ENCODE data around the gene TMEM116. TPM values are rescaled to one million over a fixed set of nuclear protein-coding genes. Genes with fewer than 3 reads are reported as not detected.

Gene TMEM116
- total RNA-seq, 4 donors from 2014 or later: 3.5 to 8.4 (median 7.5) TPM

DNA sequence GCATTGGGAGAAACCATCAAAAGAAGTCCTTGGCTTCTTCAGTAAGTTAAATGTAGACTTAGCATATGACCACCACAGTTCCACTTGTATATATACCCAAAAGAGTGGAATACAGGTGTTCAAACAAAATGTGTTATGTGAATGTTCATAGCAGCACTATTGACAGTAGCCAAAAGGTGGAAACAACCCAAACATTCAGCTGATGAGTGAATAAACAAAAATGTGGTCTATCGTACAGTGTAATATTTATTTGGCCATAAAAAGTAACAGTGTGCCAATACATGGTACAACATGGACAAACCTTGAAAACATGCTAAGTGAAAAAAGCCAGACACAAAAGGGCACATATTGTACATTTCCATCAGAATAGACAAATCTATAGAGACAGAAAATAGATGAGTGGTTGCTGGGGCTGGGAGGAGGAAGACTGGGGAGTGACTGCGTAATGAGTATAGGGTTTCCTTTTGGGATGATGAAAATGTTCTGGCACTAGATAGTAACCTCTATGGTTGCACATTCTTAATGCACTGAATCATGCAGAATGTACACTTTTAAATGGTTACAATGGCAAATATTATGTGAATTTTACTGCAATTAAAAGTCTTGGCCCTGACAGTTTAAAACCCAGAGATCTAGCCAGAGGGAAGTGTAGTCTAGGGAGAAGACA, 5.7 kb upstream of the TMEM116 start:
- DNase-seq (ENCODE audit: extremely low spot score): no peak
- no peak overlapping the region for H3K27ac ChIP-seq (replicated peaks in 1 of 4)
- H3K9me3 ChIP-seq: no peaks in the 10 kb centered on the region
- 78% methylated on average over 2 of the region's 2 CpGs for WGBS
- no peaks in the 10 kb centered on the region for H3K27me3 ChIP-seq
- no peak overlapping the region for H3K4me3 ChIP-seq
- peaks cover 16 to 67% (median 51%) of the 10 kb centered on the region in 4 donors for H3K36me3 ChIP-seq
- TF ChIP-seq EP300 (IDR thresholded peaks at IDR 0.05) (no peak), POLR2AphosphoS5 (IDR thresholded peaks at IDR 0.05) (no peak), POLR2A (IDR thresholded peaks at IDR 0.05; ENCODE audit: low read depth) (no peak)
- TF ChIP-seq, protein P1, sequence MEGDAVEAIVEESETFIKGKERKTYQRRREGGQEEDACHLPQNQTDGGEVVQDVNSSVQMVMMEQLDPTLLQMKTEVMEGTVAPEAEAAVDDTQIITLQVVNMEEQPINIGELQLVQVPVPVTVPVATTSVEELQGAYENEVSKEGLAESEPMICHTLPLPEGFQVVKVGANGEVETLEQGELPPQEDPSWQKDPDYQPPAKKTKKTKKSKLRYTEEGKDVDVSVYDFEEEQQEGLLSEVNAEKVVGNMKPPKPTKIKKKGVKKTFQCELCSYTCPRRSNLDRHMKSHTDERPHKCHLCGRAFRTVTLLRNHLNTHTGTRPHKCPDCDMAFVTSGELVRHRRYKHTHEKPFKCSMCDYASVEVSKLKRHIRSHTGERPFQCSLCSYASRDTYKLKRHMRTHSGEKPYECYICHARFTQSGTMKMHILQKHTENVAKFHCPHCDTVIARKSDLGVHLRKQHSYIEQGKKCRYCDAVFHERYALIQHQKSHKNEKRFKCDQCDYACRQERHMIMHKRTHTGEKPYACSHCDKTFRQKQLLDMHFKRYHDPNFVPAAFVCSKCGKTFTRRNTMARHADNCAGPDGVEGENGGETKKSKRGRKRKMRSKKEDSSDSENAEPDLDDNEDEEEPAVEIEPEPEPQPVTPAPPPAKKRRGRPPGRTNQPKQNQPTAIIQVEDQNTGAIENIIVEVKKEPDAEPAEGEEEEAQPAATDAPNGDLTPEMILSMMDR (IDR thresholded peaks at IDR 0.05): no peak
- H3K4me1 ChIP-seq: peaks cover 12 to 43% (median 19%) of the 10 kb centered on the region in 4 donors
- intact Hi-C loops (cut with DNase I): no loop called here

DNA sequence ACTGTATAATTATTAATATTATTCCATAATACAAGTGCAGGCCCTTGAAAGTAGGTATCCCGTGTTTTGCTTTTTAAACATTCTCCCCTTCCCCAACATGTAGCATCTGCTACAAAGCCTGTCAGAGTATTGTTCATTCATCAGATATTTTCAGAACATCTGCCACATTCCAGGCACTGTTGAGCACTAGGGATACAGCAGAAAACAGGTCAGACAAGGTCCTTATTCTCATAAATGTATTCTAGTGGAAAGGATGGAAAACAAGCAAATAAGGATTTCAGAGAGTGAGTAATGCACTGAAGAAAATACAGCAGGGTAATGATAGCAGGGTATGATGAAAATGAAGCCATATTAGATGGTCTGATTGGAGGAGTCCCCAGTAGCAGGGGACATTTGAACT, 4.1 kb upstream of the TMEM116 start:
- peaks cover 9 to 50% (median 35%) of the 10 kb centered on the region in 4 donors for H3K36me3 ChIP-seq
- 76% methylated on average over 1 of the region's 1 CpG for WGBS
- no peak overlapping the region for H3K27ac ChIP-seq (replicated peaks in 1 of 4)
- no peak for DNase-seq (ENCODE audit: extremely low spot score)
- TF ChIP-seq POLR2AphosphoS5 (IDR thresholded peaks at IDR 0.05): no peak
- TF ChIP-seq POLR2A (IDR thresholded peaks at IDR 0.05; ENCODE audit: low read depth): no peak
- TF ChIP-seq, protein P1 (IDR thresholded peaks at IDR 0.05): no peak
- no peak for TF ChIP-seq EP300 (IDR thresholded peaks at IDR 0.05)
- H3K27me3 ChIP-seq: no peaks in the 10 kb centered on the region
- H3K4me3 ChIP-seq: no peak overlapping the region
- no peaks in the 10 kb centered on the region for H3K9me3 ChIP-seq
- intact Hi-C loops (cut with DNase I): no loop called here
- peaks cover 17 to 50% (median 26%) of the 10 kb centered on the region in 4 donors for H3K4me1 ChIP-seq

DNA sequence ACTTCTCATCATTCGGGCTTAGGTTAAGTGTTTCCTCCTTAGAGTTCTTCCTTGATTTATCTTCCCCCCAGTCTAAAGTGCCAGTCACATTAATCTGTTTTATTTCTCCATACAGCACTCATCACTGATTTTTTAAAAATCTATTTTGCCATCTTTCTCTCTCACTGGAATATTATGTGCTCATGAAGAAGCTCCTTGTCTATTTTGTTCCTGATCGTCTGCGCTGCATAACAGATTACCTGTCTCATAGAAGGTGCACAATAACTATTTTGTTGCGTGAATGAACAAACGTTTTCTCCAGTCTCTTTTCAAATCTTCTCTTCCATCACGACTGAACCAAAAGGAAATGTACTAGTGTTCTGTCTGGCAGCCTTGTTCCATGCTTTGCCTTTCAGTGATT, 3.0 kb upstream of the TMEM116 start:
- Histone ChIP-seq H3K27ac (replicated peaks in 1 of 4) (no peak overlapping the region), H3K36me3 (peaks cover 3 to 39% (median 26%) of the 10 kb centered on the region in 4 donors), H3K9me3 (no peaks in the 10 kb centered on the region), H3K27me3 (no peaks in the 10 kb centered on the region), H3K4me3 (no peak overlapping the region), H3K4me1 (peaks cover 26 to 61% (median 37%) of the 10 kb centered on the region in 4 donors)
- intact Hi-C loops (cut with DNase I): no loop called here
- 95% methylated on average over 6 of the region's 6 CpGs for WGBS
- DNase-seq (ENCODE audit: extremely low spot score): no peak
- TF ChIP-seq EP300 (IDR thresholded peaks at IDR 0.05): no peak
- TF ChIP-seq, protein P1 (IDR thresholded peaks at IDR 0.05): no peak
- no peak for TF ChIP-seq POLR2A (IDR thresholded peaks at IDR 0.05; ENCODE audit: low read depth)
- TF ChIP-seq POLR2AphosphoS5 (IDR thresholded peaks at IDR 0.05): no peak

DNA sequence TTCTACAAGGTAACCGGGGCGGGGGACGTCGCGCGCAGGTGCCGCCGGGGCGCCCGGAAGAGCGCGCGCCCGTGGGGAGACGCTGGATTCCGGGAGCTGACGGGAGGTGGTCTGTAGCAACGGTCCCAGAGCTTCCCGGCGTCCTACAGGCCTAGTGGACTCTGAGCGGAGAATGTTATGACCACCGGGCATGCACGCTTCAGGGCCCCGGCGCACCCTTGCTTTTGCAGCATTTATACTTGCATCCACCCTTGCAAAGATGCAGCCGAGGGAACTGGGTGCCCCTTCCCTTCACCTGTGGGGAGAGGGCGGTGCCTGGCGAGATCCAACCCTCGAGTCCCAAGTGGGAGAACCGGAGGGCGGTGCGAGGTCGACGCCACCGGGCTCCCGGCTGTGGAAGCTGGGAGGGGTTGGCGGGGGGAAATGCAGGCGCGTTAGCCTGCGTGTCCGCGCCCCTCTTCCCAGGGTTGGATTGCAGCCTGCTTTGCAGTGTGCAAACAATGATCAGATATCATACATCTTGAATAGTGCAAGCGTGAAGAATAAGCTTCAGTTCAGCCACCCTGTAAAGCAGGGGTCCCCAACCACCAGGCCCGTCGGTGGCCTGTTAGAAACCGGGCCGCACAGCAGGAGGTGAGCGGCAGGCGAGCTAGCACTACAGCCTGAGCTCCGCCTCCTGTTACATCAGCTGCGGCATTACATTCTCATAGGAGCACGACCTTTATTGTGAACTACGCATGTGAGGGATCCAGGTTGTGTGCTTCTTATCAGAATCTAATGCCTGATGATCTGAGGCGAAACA, 837 bp upstream of the TMEM116 start:
- Histone ChIP-seq H3K27ac (replicated peaks in 1 of 4) (peak overlapping the region; percentile 96 to 99 (median 98)), H3K36me3 (peaks cover 3 to 21% (median 11%) of the 10 kb centered on the region in 4 donors), H3K9me3 (no peaks in the 10 kb centered on the region), H3K4me1 (peaks cover 26 to 64% (median 43%) of the 10 kb centered on the region in 4 donors), H3K4me3 (peak overlapping the region; percentile 68 to 100 (median 88)), H3K27me3 (no peaks in the 10 kb centered on the region)
- peak; percentile 8 to 64 for TF ChIP-seq POLR2AphosphoS5 (IDR thresholded peaks at IDR 0.05)
- TF ChIP-seq, protein P1 (IDR thresholded peaks at IDR 0.05): peak in 1 of 3 experiments; percentile 0
- TF ChIP-seq POLR2A (IDR thresholded peaks at IDR 0.05; ENCODE audit: low read depth): no peak
- WGBS: 3% methylated on average over 18 of the region's 54 CpGs
- intact Hi-C loops (cut with DNase I): loop anchor here (5.0 kb wide), 1 partner anchor 72 kb away; no protein-coding TSS in a partner anchor
- no peak for DNase-seq (ENCODE audit: extremely low spot score)
